GM12875 (cell line): ENCODE measurements around the gene TMEM45B.
"Not testable (repeated sequence)": the region's sequence is repeated elsewhere in the genome, so short reads cannot be mapped to it uniquely, and the experiment has no call there.

Source experiments
- H3K4me3 ChIP-seq: one replicate; pipeline ENCODE4 v1.5.1; 2011; ENCODE audit warnings: low read depth, low read length, control low read depth
- CTCF ChIP-seq: IDR thresholded peaks from 2 replicates; pipeline ENCODE4 v1.5.1; 2011; ENCODE audit warnings: low read depth, mild to moderate bottlenecking, control low read depth, inconsistent platforms, low read length, moderate library complexity, borderline replicate concordance; ENCODE audit not compliant: insufficient read depth

TMEM45B gene

GRCh38 chr11:129813231-129813791 is 2.3 kb upstream of the TMEM45B start:
- no peak for TF ChIP-seq CTCF

GRCh38 chr11:129814244-129815014 is 1.2 kb upstream of the TMEM45B start:
- no peak overlapping the region for H3K4me3 ChIP-seq

More at GRCh38 chr11:129813231-129813791, 2.3 kb upstream of the TMEM45B start:
- H3K4me3 ChIP-seq: no peak overlapping the region

GRCh38 chr11:129817534-129818051 is 1.9 kb downstream of the TMEM45B start:
- no peak for TF ChIP-seq CTCF
- no peak overlapping the region for H3K4me3 ChIP-seq

More at GRCh38 chr11:129814244-129815014, 1.2 kb upstream of the TMEM45B start:
- no peak for TF ChIP-seq CTCF

- H3K4me3 ChIP-seq: not testable (repeated sequence)
Observed at GRCh38 chr11:129818236-129818635, 2.6 kb downstream of the TMEM45B start.

- no peak for TF ChIP-seq CTCF
Observed at GRCh38 chr11:129819237-129819636, 3.6 kb downstream of the TMEM45B start.

GRCh38 chr11:129820228-129820627 is 4.6 kb downstream of the TMEM45B start:
- not testable (repeated sequence) for H3K4me3 ChIP-seq

More at GRCh38 chr11:129819237-129819636, 3.6 kb downstream of the TMEM45B start:
- H3K4me3 ChIP-seq: no peak overlapping the region

- not testable (repeated sequence) for H3K4me3 ChIP-seq
Observed at GRCh38 chr11:129823281-129823680, 7.6 kb downstream of the TMEM45B start.

GRCh38 chr11:129823799-129824198 is 8.2 kb downstream of the TMEM45B start:
- not testable (repeated sequence) for H3K4me3 ChIP-seq

GRCh38 chr11:129825380-129825779 is 9.7 kb downstream of the TMEM45B start:
- no peak overlapping the region for H3K4me3 ChIP-seq
- no peak for TF ChIP-seq CTCF
